ENCODE measurements around the gene PTH1R.
A peak's percentile ranks its signal among the peaks of the same experiment; 100 is the strongest.

PTH1R gene

DNA sequence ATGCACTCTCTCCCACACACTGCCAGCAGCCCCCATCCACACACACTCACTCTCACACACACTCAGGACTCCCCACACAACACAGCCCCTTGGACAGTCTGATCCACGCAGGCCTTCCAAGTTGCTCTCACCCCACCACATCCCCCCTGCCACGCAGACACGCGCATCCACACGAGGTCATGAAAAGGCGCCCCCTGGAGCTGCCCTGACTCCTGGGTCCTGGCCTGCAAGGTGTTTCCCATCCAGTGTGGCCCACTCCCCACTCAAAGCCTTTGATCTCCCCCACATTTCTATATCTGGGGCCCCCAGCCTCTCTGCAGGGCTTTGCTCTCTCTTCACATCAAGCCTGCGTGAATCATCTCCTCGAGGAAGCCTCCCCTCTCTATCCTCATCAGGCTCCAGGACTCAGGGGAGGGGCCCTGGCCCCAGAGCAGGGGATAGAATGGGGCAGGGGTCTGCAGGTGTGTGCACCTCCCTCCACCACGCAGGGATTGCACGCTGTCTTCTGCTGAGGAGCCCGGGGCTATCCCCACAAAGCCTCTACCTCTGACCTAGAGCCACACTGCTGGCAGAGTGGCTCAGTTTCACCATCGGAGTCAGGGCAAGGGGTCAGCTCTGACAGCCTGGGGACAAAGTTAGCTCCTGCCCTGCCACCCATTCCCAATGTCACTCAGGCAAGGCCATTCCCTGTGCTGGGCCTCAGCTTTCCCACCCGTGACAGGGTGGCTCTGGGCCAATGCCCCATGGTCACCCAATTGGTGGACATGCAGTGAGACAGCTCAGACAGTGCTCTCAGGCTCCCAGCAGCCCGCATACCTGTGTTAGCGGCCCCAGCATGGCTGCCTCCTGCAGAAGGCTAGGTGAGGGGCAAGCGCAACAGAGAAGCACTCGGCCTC is 20.7 kb upstream of the PTH1R start:
- TF ChIP-seq, protein P1, sequence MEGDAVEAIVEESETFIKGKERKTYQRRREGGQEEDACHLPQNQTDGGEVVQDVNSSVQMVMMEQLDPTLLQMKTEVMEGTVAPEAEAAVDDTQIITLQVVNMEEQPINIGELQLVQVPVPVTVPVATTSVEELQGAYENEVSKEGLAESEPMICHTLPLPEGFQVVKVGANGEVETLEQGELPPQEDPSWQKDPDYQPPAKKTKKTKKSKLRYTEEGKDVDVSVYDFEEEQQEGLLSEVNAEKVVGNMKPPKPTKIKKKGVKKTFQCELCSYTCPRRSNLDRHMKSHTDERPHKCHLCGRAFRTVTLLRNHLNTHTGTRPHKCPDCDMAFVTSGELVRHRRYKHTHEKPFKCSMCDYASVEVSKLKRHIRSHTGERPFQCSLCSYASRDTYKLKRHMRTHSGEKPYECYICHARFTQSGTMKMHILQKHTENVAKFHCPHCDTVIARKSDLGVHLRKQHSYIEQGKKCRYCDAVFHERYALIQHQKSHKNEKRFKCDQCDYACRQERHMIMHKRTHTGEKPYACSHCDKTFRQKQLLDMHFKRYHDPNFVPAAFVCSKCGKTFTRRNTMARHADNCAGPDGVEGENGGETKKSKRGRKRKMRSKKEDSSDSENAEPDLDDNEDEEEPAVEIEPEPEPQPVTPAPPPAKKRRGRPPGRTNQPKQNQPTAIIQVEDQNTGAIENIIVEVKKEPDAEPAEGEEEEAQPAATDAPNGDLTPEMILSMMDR (conservative IDR thresholded peaks at IDR 0.05), result no peak
- no peak overlapping the region for H3K27ac ChIP-seq

DNA sequence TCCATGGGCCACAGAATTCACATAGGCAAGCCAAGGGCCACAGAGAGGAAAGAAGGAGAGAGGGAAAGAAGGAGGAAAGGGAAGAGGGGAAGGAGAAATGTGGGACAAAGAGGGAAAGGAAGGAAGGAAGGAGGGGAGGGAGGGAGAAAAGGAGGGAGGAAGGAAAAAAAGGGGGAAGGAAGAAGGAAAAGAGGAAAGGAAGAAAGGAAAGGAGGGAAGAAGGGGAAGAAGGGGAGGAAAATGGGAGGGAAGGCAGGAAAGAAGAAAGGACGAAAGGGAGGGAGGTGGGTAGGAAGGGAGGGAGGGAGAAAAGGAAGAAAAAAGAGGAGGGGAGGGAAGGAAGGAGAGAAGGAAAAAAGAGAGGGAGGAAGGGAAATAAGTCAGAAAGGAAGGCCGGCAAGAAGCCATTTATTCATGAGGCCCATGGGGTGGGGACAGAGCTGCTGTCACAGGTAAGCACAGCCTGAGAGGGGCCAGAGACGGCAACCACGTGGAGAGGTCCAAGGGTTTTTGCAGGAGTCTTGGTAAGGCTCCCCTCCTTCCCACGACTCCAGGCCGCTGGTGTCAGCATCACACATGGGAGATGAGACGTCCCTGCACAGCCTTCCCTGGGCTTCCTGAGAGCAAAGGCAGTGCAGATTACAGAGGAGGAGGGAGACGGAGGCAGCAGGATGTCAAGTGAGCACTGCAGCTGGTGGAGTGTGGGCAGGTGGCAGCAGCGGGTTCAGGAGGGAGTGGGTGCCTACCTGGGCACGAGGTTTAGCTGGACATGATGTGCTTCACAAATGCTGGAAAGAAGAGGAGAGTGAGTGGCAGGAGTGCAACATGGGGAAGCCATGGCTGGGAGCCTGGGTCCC is 19.8 kb upstream of the PTH1R start:
- TF ChIP-seq, protein P1 (conservative IDR thresholded peaks at IDR 0.05), result no peak
- no peak overlapping the region for H3K27ac ChIP-seq

DNA sequence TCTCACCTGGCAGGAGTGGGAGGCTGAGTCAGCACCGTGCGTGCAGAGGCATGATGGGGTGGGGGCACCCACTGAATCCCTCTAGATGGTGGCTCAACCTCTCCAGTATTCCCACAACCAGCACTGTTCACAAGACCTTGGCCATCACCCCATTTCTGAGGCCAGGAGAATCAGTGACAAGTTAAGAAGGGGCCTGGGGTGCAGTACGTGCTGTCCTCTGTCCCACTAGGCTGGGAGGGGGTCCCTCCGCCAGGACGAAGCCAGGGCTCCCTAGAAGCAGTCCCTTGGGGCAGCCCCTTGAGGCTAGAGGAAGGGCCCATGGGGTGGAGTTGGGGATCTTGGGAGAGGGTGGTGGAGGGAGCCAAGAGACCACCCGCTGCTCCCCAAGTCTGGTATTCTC is 19.1 kb upstream of the PTH1R start:
- TF ChIP-seq, protein P1 (conservative IDR thresholded peaks at IDR 0.05), result no peak
- no peak overlapping the region for H3K27ac ChIP-seq

DNA sequence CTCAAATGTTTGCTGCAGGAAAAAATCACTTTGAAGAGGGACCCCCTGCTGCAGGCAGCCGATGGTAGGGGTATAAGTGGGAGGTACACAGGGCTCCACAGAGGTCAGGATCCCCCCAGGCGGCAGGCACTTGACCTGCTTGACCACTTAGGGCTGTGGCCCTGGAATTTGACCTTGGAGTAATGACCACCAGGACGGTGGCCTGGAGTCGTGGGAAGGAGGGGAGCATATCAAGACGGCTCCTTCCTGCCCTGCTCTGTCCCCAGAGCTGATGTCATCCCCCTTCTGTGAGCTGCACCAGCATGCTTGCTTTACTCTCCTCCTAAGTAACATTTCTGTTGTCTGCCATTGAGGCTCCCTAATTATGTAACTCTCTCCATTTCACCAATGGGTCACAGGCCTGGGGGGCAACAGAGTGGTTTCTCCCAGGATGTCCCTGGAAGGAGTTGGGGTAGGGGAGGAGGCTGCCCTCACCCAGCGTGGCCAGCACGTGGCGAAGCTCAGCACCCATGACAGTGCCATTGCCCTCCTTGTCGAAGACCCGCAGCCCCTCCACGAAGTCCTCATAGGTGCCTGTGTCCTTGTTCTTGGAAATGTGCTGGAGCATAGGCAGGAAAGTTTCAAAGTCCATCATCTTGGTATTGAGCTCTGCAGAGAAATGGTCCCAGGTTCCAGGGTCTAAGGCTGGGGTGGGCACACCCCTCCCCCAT is 18.4 kb upstream of the PTH1R start:
- H3K27ac ChIP-seq, result no peak overlapping the region
- TF ChIP-seq, protein P1 (conservative IDR thresholded peaks at IDR 0.05), result no peak

- no peak overlapping the region for H3K27ac ChIP-seq
- TF ChIP-seq, protein P1 (conservative IDR thresholded peaks at IDR 0.05), result peak; percentile 65
These were observed 17.3 kb upstream of the PTH1R start for GRCh38 chr3:46860017-46860809.

- H3K27ac ChIP-seq, result no peak overlapping the region
- TF ChIP-seq, protein P1 (conservative IDR thresholded peaks at IDR 0.05), result no peak
These were observed 16.5 kb upstream of the PTH1R start for GRCh38 chr3:46860810-46861604.

Measured in VCaP (cell line).